Transverse colon (tissue), 4 donors: ENCODE data around the gene CBX4. TPM values are rescaled to one million over a fixed set of nuclear protein-coding genes. Genes with fewer than 3 reads are reported as not detected.
A peak's percentile ranks its signal among the peaks of the same experiment; 100 is the strongest.

Source experiments
- DNase-seq: peaks from one replicate; pipeline ENCODE4 v3.0.0-alpha.2; 2019
- H3K27ac ChIP-seq, 4 donors: fragments of 200-600 bp; sonication (generic); 2 replicates each; pipeline ENCODE4 v1.5.1; 2016 to 2018; ENCODE audit warnings: inconsistent platforms in 4 of 4
- H3K27me3 ChIP-seq: fragments of 200-600 bp; sonication (generic); 2 replicates; pipeline ENCODE4 v1.5.1; 2017; ENCODE audit warnings: inconsistent platforms
- H3K36me3 ChIP-seq, 4 donors: fragments of 200-600 bp; sonication (generic); 2 replicates each; pipeline ENCODE4 v1.5.1; 2017 to 2019; ENCODE audit warnings: inconsistent platforms in 4 of 4
- H3K4me1 ChIP-seq, 4 donors: fragments of 200-600 bp; sonication (generic); 2 replicates each; pipeline ENCODE4 v1.5.1; 2017 to 2020; ENCODE audit warnings: inconsistent platforms in 4 of 4
- H3K4me3 ChIP-seq, 4 donors: fragments of 200-600 bp; sonication (generic); 1 replicate in 1 of 4; 2 replicates in 3 of 4; pipeline versions ENCODE4 v1.5.1 to v1.6.1; 2017 to 2019; ENCODE audit warnings: inconsistent platforms in 4 of 4
- H3K9me3 ChIP-seq, 2 donors: fragments of 200-600 bp; sonication (generic); 2 replicates each; pipeline ENCODE4 v1.5.1; 2017 to 2019; ENCODE audit warnings: inconsistent platforms in 2 of 2
- EP300 ChIP-seq: sonication (generic); formaldehyde crosslinking; IDR thresholded peaks from one replicate; pipeline ENCODE4 v1.6.1; 2017; ENCODE audit warnings: antibody characterized with exemption, low read depth
- POLR2A ChIP-seq: fragments of 450-650 bp; IDR thresholded peaks from one replicate; pipeline ENCODE4 v1.6.1; 2016; ENCODE audit warnings: antibody characterized with exemption, mild to moderate bottlenecking, moderate library complexity
- POLR2AphosphoS5 ChIP-seq, 3 donors: sonication (generic); formaldehyde crosslinking; IDR thresholded peaks; one replicate each; pipeline ENCODE4 v1.6.1; 2016; ENCODE audit warnings: antibody characterized with exemption in 3 of 3
- WGBS, 2 donors: methylation state at CpG; one replicate each; pipeline ENCODE4 v1.1.5; 2018; ENCODE audit warnings: low coverage in 1 of 2; 5-methylcytosine and 5-hydroxymethylcytosine counted together
- in situ Hi-C, 4 donors: fragments of 200-750 bp; cut with MboI; loops; one replicate each; pipeline versions ENCODE4 v1.15.0 to v1.15.1; 2017; ENCODE audit warnings: low sequenced_read_pairs in 3 of 4, low pct_ligation_motif_present in 1 of 4, low pct_unique_long_range_greater_than_20kb in 1 of 4
- intact Hi-C: fragments of 100-400 bp; cut with DNase I; formaldehyde crosslinking; loops from one replicate; pipeline ENCODE4 v1.15.1; 2023; ENCODE audit warnings: low total_unique reads
- total RNA-seq, 4 donors: library from RNA; depleted of rRNA; stranded (reverse); fragments of >200 nt; gene quantifications; one replicate each; pipeline ENCODE4 v1.1.0, GENCODE V29; 2016
- TF ChIP-seq, protein P1 (sequence below), 5 experiments: fragments of 200-600 bp in 3 of 5; fragments of 450-650 bp in 2 of 5; sonication (generic) in 3 of 5; IDR thresholded peaks; 1 replicate in 2 of 5; 2 replicates in 3 of 5; pipeline ENCODE4 v1.5.1; 2016 to 2017; ENCODE audit warnings: antibody characterized with exemption in 5 of 5, inconsistent platforms in 3 of 5, mild to moderate bottlenecking in 2 of 5, moderate library complexity in 1 of 5

CBX4 gene
- total RNA-seq, 4 donors from 2014 or later: 6.6 to 25.1 (median 8.3) TPM

DNA sequence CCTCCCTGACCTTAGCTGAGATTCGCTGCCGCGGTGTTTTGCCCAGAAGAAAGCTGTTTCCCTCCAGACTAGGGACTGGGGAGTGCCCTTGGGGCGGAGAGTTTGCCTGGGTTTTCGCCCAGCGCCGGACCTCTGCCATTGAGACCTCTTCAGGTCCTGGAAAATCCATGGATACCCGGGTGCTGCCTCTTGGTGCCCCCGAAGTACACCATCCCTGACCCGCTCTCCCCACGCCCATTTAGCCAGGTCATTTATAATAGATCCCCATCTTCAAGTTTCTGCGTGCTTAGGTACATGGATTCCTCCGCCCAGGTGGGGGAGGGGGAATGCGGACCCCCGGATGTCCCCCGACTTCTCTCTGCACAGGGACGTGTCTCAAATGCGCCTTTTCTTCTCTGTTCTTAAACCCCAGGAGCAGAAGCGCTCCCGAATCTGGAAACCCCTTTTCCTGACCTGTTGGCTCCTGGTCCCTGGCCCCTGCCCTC lies 27.3 kb downstream of the CBX4 start:
- in situ Hi-C loops: loop anchor here in 2 of 4 donors (25.0 kb wide), 1 partner anchor 175 kb away; no protein-coding TSS in a partner anchor
- H3K4me1 ChIP-seq: peaks cover 25 to 58% (median 55%) of the 10 kb centered on the region in 4 donors
- WGBS, 2 donors: 7% methylated on average over 20 of the region's 20 CpGs; no CpG with 5 or more reads in 1 of the 2 donors

DNA sequence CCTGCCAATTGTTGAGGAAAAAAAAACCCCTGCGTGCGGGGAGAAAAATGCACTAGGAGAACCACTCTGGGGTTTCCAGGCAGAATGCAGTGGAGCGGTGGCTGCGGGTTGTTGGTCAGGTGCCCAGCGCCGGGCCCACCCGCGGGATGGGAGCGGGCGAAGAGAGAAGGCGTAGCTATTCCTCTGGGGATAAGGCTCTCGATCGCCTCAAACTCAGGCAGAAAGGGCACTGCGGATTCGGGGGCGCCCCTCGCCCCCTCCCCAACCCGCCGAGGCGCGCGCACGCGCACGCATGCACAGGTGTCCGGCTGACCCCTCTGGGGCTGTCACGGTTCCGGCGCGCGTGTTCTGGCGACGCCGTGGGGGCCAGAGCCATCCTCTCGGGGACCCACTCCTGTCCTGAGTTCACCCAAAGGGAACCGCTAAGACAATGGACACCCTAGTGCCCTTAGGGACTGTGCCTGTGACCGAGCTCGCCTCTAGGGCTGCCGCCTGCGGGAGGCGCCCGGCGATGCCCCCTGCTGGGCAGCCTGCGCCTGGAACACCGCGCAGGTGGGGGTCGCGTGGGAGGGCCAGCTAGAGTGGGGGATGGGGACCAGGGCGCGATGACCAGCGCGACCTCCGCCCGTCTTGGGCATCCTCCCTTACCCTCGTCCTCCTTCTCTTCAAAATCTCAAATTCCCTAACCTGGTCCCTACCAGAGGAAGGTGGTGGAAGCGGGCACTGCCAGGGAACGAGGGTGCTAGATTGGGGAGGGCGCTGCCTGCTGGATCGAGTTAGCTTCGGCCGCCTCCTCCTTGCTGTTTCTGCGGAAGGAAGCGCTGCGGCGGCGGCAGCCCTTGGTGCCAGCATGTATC lies 28.0 kb downstream of the CBX4 start:
- H3K9me3 ChIP-seq: no peaks in the 10 kb centered on the region
- H3K4me1 ChIP-seq: peaks cover 25 to 58% (median 55%) of the 10 kb centered on the region in 4 donors
- no peak overlapping the region for H3K27ac ChIP-seq
- intact Hi-C loops (no loop called here), in situ Hi-C loops (loop anchor here in 2 of 4 donors (25.0 kb wide), 1 partner anchor 176 kb away; no protein-coding TSS in a partner anchor)
- WGBS, 2 donors: 3% methylated on average over 47 of the region's 66 CpGs; no CpG with 5 or more reads in 1 of the 2 donors
- no peak for TF ChIP-seq POLR2A
- TF ChIP-seq, protein P1, sequence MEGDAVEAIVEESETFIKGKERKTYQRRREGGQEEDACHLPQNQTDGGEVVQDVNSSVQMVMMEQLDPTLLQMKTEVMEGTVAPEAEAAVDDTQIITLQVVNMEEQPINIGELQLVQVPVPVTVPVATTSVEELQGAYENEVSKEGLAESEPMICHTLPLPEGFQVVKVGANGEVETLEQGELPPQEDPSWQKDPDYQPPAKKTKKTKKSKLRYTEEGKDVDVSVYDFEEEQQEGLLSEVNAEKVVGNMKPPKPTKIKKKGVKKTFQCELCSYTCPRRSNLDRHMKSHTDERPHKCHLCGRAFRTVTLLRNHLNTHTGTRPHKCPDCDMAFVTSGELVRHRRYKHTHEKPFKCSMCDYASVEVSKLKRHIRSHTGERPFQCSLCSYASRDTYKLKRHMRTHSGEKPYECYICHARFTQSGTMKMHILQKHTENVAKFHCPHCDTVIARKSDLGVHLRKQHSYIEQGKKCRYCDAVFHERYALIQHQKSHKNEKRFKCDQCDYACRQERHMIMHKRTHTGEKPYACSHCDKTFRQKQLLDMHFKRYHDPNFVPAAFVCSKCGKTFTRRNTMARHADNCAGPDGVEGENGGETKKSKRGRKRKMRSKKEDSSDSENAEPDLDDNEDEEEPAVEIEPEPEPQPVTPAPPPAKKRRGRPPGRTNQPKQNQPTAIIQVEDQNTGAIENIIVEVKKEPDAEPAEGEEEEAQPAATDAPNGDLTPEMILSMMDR (IDR thresholded peaks at IDR 0.05): peak; percentile 40 to 75 (median 52)
- H3K36me3 ChIP-seq: no peaks in the 10 kb centered on the region
- DNase-seq: no peak
- peaks cover 99% of the 10 kb centered on the region for H3K27me3 ChIP-seq
- no peak overlapping the region for H3K4me3 ChIP-seq

More for the DNA sequence above, 27.3 kb downstream of the CBX4 start:
- TF ChIP-seq EP300: no peak
- TF ChIP-seq, protein P1 (IDR thresholded peaks at IDR 0.05): no peak
- Histone ChIP-seq H3K27me3 (peaks cover 99% of the 10 kb centered on the region), H3K27ac (no peak overlapping the region), H3K4me3 (peak overlapping the region in 1 of 4 donors; percentile 39), H3K36me3 (no peaks in the 10 kb centered on the region), H3K9me3 (no peaks in the 10 kb centered on the region)
- DNase-seq: no peak
- intact Hi-C loops: no loop called here

DNA sequence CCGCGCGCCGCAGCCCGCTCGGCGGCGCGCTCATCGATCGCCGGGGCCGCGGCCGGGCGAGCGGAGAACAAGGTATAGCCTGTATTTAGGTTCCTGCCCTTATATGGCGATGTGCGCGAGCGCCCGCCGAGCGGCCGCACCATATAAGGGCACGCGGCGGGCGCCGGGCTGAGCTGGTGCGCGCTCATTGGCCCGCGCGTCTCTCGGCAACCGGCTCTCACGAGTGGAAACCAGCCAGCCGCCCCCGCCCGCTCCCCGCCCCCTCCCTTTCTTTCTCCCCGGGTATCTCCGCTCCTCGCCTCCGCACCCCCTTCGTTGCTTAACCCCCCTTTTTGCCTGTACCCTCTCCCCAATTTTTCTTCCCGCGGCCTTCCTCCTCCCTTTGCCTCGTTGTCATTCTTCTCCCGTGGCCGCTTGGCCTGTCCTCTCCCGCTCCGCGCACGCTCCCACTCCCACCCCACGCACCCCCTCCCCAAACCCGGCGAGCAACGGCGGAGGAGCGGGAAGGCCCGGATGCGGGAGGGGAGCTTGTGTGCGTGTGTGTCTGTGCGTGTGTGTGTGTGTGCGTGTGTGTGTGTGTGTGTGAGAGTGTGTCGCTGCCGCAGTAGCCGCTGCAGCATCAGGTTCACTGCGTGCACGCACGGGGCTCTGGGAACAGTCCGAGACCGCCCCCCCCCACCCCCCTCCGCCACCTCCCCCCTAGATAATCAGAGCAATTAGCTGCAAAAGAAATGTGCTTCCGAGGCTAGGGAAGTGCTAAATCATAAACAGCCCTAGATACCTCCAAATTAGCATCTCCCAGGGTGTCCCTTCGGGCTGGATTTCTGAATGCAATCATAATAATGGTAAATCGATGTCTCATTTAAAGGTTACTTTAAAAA lies 28.9 kb downstream of the CBX4 start:
- peak; percentile 85 for DNase-seq
- intact Hi-C loops: no loop called here
- Histone ChIP-seq H3K4me3 (peak overlapping the region in 1 of 4 donors; percentile 21), H3K9me3 (no peaks in the 10 kb centered on the region), H3K4me1 (peaks cover 25 to 55% (median 53%) of the 10 kb centered on the region in 4 donors), H3K36me3 (no peaks in the 10 kb centered on the region), H3K27me3 (peaks cover 99% of the 10 kb centered on the region), H3K27ac (no peak overlapping the region)
- WGBS, 2 donors: 0 to 1% methylated on average over 1 to 77 of the region's 79 CpGs
- in situ Hi-C loops: loop anchor here in 2 of 4 donors (25.0 kb wide), 1 partner anchor 177 kb away; no protein-coding TSS in a partner anchor
- no peak for TF ChIP-seq POLR2AphosphoS5 (IDR thresholded peaks at IDR 0.05)
- TF ChIP-seq, protein P1 (IDR thresholded peaks at IDR 0.05): no peak
- no peak for TF ChIP-seq POLR2A
- no peak for TF ChIP-seq EP300
